ENCODE data around the gene LRPAP1.
A peak's percentile ranks its signal among the peaks of the same experiment; 100 is the strongest.
"Not testable (repeated sequence)": the region's sequence is repeated elsewhere in the genome, so short reads cannot be mapped to it uniquely, and the experiment has no call there.

LRPAP1 gene

GRCh38 chr4:3471098-3471760, 61.0 kb downstream of the LRPAP1 start:
- DNase-seq = no peak

GRCh38 chr4:3470244-3471097, 61.8 kb downstream of the LRPAP1 start:
- DNase-seq = no peak

GRCh38 chr4:3469386-3470243, 62.6 kb downstream of the LRPAP1 start:
- DNase-seq = no peak

GRCh38 chr4:3468804-3469203, 63.4 kb downstream of the LRPAP1 start:
- DNase-seq = no peak

- DNase-seq = no peak
These were observed 64.1 kb downstream of the LRPAP1 start for GRCh38 chr4:3468154-3468553.

GRCh38 chr4:3467601-3468031, 64.6 kb downstream of the LRPAP1 start:
- no peak for DNase-seq

GRCh38 chr4:3466691-3467600, 65.3 kb downstream of the LRPAP1 start:
- DNase-seq = no peak

GRCh38 chr4:3465698-3466671, 66.2 kb downstream of the LRPAP1 start:
- DNase-seq = no peak

- DNase-seq = no peak
These were observed 67.1 kb downstream of the LRPAP1 start for GRCh38 chr4:3464911-3465697.

- no peak for DNase-seq
These were observed 67.8 kb downstream of the LRPAP1 start for GRCh38 chr4:3464349-3464905.

- DNase-seq = no peak
These were observed 68.5 kb downstream of the LRPAP1 start for GRCh38 chr4:3463556-3464348.

GRCh38 chr4:3462790-3463415, 69.3 kb downstream of the LRPAP1 start, which contains the start of gene DOK7:
TSS of gene DOK7 (plus strand) at chr4:3463306. CDS start at chr4:3463376, 70 bp downstream.
- peak; percentile 15 for DNase-seq

GRCh38 chr4:3462321-3462789, 69.9 kb downstream of the LRPAP1 start:
- DNase-seq = no peak

GRCh38 chr4:3461515-3462291, 70.5 kb downstream of the LRPAP1 start:
- DNase-seq = no peak

GRCh38 chr4:3460926-3461325, 71.3 kb downstream of the LRPAP1 start:
- DNase-seq = no peak

GRCh38 chr4:3459156-3459555, 73.1 kb downstream of the LRPAP1 start:
- DNase-seq = not testable (repeated sequence)

GRCh38 chr4:3458371-3458770, 73.9 kb downstream of the LRPAP1 start:
- DNase-seq = no peak
